Spinal cord (tissue), 10 donors: ENCODE measurements around the gene ATP11B. TPM values are rescaled to one million over a fixed set of nuclear protein-coding genes. Genes with fewer than 3 reads are reported as not detected.
"Not testable (repeated sequence)": the region's sequence is repeated elsewhere in the genome, so short reads cannot be mapped to it uniquely, and the experiment has no call there.

Experiments used
- DNase-seq, 6 donors: peaks; one replicate each; pipeline versions ENCODE4 v3.0.0 to v3.0.0-alpha.2; 2013 to 2015; ENCODE audit warnings: low spot score in 6 of 6, low read depth in 4 of 6
- H3K27ac ChIP-seq: one replicate; pipeline ENCODE4 v1.5.1; 2013; ENCODE audit warnings: low read depth, low read length, control low read depth
- H3K27me3 ChIP-seq: one replicate; pipeline ENCODE4 v1.6.1; 2013; ENCODE audit warnings: low read length; ENCODE audit not compliant: control insufficient read depth, insufficient read depth
- H3K36me3 ChIP-seq: one replicate; pipeline ENCODE4 v1.6.1; 2013; ENCODE audit warnings: low read length; ENCODE audit not compliant: control insufficient read depth, insufficient read depth
- H3K4me1 ChIP-seq: one replicate; pipeline ENCODE4 v1.6.1; 2013; ENCODE audit warnings: low read length; ENCODE audit not compliant: control insufficient read depth, insufficient read depth
- H3K4me3 ChIP-seq: one replicate; pipeline ENCODE4 v1.5.1; 2013; ENCODE audit warnings: low read depth, low read length, control low read depth
- H3K9me3 ChIP-seq: one replicate; pipeline ENCODE4 v1.6.1; 2013; ENCODE audit warnings: low read length; ENCODE audit not compliant: control insufficient read depth, insufficient read depth
- WGBS: methylation state at CpG from one replicate; pipeline ENCODE4 v1.1.5; 2013; ENCODE audit warnings: missing lambda C conversion rate; ENCODE audit not compliant: insufficient coverage; 5-methylcytosine and 5-hydroxymethylcytosine counted together
- polyA plus RNA-seq, 2 donors: library from polyadenylated mRNA; unstranded; fragments of 120-200 nt; gene quantifications; one replicate each; pipeline ENCODE4 v1.2.1, GENCODE V29; 2013; ENCODE audit not compliant: insufficient read length in 2 of 2
- total RNA-seq, 2 donors: library from RNA; depleted of rRNA in 1 of 2; stranded (reverse); fragments of 120-200 nt in 1 of 2; fragments of >200 nt in 1 of 2; gene quantifications; one replicate each; pipeline versions ENCODE4 v1.2.3 to v1.2.4, GENCODE V29; 2013 to 2014
- donor health status: healthy.

The ATP11B gene
- total and polyA plus RNA-seq, 4 donors = 18.3 to 98.8 (median 45.2) TPM

- H3K27ac ChIP-seq = no peak overlapping the region
- H3K36me3 ChIP-seq = peaks cover 10% of the 10 kb centered on the region
- no peak overlapping the region for H3K4me3 ChIP-seq
- no peaks in the 10 kb centered on the region for H3K27me3 ChIP-seq
- DNase-seq = no peak
- H3K4me1 ChIP-seq = no peaks in the 10 kb centered on the region
- no peaks in the 10 kb centered on the region for H3K9me3 ChIP-seq
- WGBS = 91% methylated on average over 1 of the region's 3 CpGs
These were observed 69.0 kb downstream of the ATP11B start for GRCh38 chr3:182862159-182862860.

GRCh38 chr3:182869059-182869458 is 75.8 kb downstream of the ATP11B start:
- H3K27me3 ChIP-seq = no peaks in the 10 kb centered on the region
- peaks cover 7% of the 10 kb centered on the region for H3K36me3 ChIP-seq
- no peak overlapping the region for H3K4me3 ChIP-seq
- WGBS = no CpG with 5 or more reads among the region's 1 CpG
- no peaks in the 10 kb centered on the region for H3K9me3 ChIP-seq
- no peak for DNase-seq
- H3K27ac ChIP-seq = no peak overlapping the region
- no peaks in the 10 kb centered on the region for H3K4me1 ChIP-seq

- WGBS = 100% methylated on average over 2 of the region's 3 CpGs
- not testable (repeated sequence) for H3K9me3 ChIP-seq, DNase-seq, H3K27me3 ChIP-seq, H3K4me3 ChIP-seq, H3K4me1 ChIP-seq, H3K27ac ChIP-seq
- peaks cover 11% of the 10 kb centered on the region for H3K36me3 ChIP-seq
These were observed 77.6 kb downstream of the ATP11B start for GRCh38 chr3:182870917-182871316.

GRCh38 chr3:182879031-182879611 is 85.8 kb downstream of the ATP11B start:
- Histone ChIP-seq H3K27ac (no peak overlapping the region), H3K27me3 (no peaks in the 10 kb centered on the region), H3K4me3 (no peak overlapping the region), H3K36me3 (peaks cover 11% of the 10 kb centered on the region), H3K4me1 (no peaks in the 10 kb centered on the region), H3K9me3 (no peaks in the 10 kb centered on the region)
- DNase-seq = no peak
- no CpG with 5 or more reads among the region's 1 CpG for WGBS

GRCh38 chr3:182886497-182886896 is 93.2 kb downstream of the ATP11B start:
- no peaks in the 10 kb centered on the region for H3K9me3 ChIP-seq
- no peaks in the 10 kb centered on the region for H3K27me3 ChIP-seq
- H3K4me1 ChIP-seq = no peaks in the 10 kb centered on the region
- H3K27ac ChIP-seq = no peak overlapping the region
- DNase-seq = no peak
- H3K4me3 ChIP-seq = no peak overlapping the region
- peaks cover 6% of the 10 kb centered on the region for H3K36me3 ChIP-seq

- Histone ChIP-seq H3K4me3 (no peak overlapping the region), H3K27ac (no peak overlapping the region), H3K27me3 (no peaks in the 10 kb centered on the region), H3K36me3 (no peaks in the 10 kb centered on the region), H3K4me1 (no peaks in the 10 kb centered on the region), H3K9me3 (no peaks in the 10 kb centered on the region)
- no CpG with 5 or more reads among the region's 3 CpGs for WGBS
- no peak for DNase-seq
These were observed 96.8 kb downstream of the ATP11B start for GRCh38 chr3:182889948-182890629.

- no peaks in the 10 kb centered on the region for H3K9me3 ChIP-seq
- peaks cover 2% of the 10 kb centered on the region for H3K36me3 ChIP-seq
- no peaks in the 10 kb centered on the region for H3K4me1 ChIP-seq
- no peak for DNase-seq
- no peak overlapping the region for H3K4me3 ChIP-seq
- no CpG with 5 or more reads among the region's 1 CpG for WGBS
- H3K27ac ChIP-seq = no peak overlapping the region
- H3K27me3 ChIP-seq = no peaks in the 10 kb centered on the region
These were observed 98.1 kb downstream of the ATP11B start for GRCh38 chr3:182891364-182891763.

- H3K4me1 ChIP-seq = no peaks in the 10 kb centered on the region
- 92% methylated on average over 4 of the region's 4 CpGs for WGBS
- H3K4me3 ChIP-seq = no peak overlapping the region
- no peaks in the 10 kb centered on the region for H3K9me3 ChIP-seq
- DNase-seq = no peak
- H3K36me3 ChIP-seq = peaks cover 2% of the 10 kb centered on the region
- H3K27me3 ChIP-seq = no peaks in the 10 kb centered on the region
- H3K27ac ChIP-seq = no peak overlapping the region
These were observed 98.9 kb downstream of the ATP11B start for GRCh38 chr3:182892226-182892625.

GRCh38 chr3:182895513-182896112 is 102.3 kb downstream of the ATP11B start:
- Histone ChIP-seq H3K27ac (no peak overlapping the region), H3K36me3 (peaks cover 4% of the 10 kb centered on the region), H3K4me3 (no peak overlapping the region), H3K27me3 (no peaks in the 10 kb centered on the region), H3K4me1 (no peaks in the 10 kb centered on the region), H3K9me3 (no peaks in the 10 kb centered on the region)
- 66% methylated on average over 4 of the region's 8 CpGs for WGBS
- DNase-seq = no peak
